GM21367 (cell line): ENCODE data around the gene SIGMAR1.
"Not testable (repeated sequence)": the region's sequence is repeated elsewhere in the genome, so short reads cannot be mapped to it uniquely, and the experiment has no call there.

Experiments used
- ATAC-seq: cut with Tn5 transposase; IDR thresholded peaks from one replicate; pipeline ENCODE4 v1.9.1; 2021; ENCODE audit not compliant: unreplicated experiment

Gene SIGMAR1

DNA sequence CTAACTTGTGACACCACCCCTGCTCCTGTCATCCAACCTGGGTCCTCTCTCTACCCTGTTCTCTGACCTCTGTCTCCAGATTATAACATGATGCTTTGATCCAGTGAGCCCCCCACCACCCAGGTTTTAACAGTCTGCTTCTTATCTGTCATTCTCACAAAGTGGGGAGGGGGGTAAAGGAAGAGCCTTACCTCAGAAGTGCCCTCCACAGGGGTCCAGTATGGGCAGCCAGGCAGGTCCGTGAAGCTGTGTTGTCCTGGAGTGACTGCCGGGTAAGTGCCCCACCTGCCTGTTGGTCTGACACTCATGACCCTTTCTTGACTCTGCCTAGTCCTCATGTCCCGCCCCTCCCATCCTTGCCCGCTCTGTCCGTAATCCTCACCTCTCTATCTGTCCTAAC lies 17.8 kb upstream of the SIGMAR1 start:
- ATAC-seq: no peak

GRCh38 chr9:34654323-34655051 lies 16.9 kb upstream of the SIGMAR1 start:
- no peak for ATAC-seq

GRCh38 chr9:34653151-34654072 lies 15.8 kb upstream of the SIGMAR1 start:
- no peak for ATAC-seq

GRCh38 chr9:34652602-34653000 lies 15.0 kb upstream of the SIGMAR1 start:
- ATAC-seq: no peak

- no peak for ATAC-seq
These were observed 14.5 kb upstream of the SIGMAR1 start, which contains the start of gene IL11RA for GRCh38 chr9:34651876-34652601. Gene IL11RA, plus strand, starts transcription at chr9:34652185. Its CDS starts 3,033 bp downstream, at chr9:34655218.

DNA sequence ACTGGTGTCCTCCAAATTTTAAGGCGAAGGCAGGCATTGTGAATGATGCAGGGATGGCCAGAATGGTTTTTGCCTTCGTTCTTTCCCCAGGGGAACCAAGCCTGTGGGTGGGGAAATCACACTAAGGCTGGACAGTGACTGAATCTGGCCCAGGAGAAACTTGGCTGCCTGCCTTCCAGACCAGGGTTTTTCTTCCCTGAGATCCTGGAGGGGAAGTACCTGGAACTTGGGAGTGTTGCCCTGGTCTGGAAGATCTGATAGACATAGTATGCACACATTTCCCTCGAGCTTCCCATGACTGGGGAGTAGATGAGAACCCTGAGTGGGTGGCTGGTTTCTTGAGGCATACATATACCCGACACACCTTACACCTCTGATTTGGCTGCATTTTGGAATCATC lies 13.7 kb upstream of the SIGMAR1 start:
- no peak for ATAC-seq

DNA sequence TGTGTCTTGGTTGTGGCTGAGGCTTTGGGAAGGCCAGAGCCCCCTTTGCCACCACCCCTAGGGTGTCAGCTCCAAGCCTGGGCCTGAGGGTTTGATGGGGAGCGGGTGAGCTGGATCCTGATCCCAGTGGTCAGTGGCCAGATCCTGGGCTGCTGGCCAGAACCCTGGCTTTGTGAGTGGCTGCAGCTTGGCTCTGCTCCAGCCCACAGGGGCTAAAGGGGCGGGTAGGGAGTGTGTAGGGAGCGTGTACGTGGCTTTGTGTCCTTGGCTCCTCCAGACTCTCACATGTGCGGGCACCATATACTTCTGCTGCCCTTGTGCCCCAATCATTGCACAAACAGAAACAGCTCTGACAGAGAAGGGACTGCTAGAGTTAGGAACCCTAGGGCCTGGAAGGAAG lies 13.2 kb upstream of the SIGMAR1 start:
- no peak for ATAC-seq

GRCh38 chr9:34648673-34649072 lies 11.1 kb upstream of the SIGMAR1 start:
- ATAC-seq: no peak

GRCh38 chr9:34647651-34648050 lies 10.1 kb upstream of the SIGMAR1 start:
- ATAC-seq: no peak

DNA sequence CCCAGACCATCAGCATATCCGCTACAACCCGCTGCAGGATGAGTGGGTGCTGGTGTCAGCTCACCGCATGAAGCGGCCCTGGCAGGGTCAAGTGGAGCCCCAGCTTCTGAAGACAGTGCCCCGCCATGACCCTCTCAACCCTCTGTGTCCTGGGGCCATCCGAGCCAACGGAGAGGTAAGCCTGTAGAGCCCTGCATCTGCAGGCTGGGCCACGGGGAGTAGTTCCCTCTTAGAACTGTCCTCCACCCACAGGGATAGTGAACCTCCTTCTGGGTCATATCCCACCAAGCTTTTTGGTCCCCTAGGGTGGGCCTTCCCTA lies 9.5 kb upstream of the SIGMAR1 start:
- ATAC-seq: no peak

- ATAC-seq: peak; percentile 69
These were observed 8.9 kb upstream of the SIGMAR1 start, which contains the start of gene GALT for GRCh38 chr9:34646211-34647083. Gene GALT, plus strand, starts transcription at chr9:34646675. Its CDS starts 30 bp downstream, at chr9:34646705.

DNA sequence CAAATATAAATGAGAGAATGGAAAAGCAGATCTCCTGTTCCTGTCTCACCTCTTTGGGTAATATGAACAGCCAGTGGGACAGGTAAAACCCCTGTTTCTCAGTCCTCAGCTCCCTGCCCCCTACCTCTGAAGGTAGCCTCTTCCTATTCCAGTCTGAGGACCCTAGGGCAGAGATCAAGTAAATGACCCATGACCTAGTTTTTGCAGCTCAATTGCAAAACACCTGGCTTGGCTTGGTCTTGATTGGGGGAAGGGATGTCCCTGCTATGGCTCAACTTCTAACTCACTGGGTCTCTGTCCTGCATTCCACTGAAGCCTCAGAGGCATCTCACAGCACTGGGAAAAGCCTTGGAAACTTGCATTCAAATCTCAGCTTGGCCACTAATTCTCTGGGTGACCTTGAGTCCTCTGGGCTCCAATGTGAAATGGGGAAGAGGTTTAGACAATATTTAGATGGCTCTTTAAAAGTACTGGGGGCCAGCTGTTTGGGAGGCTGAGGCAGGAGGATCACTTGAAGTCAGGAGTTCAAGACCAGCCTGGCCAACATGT lies 7.3 kb upstream of the SIGMAR1 start:
- no peak for ATAC-seq

GRCh38 chr9:34642679-34643078 lies 5.1 kb upstream of the SIGMAR1 start:
- no peak for ATAC-seq

DNA sequence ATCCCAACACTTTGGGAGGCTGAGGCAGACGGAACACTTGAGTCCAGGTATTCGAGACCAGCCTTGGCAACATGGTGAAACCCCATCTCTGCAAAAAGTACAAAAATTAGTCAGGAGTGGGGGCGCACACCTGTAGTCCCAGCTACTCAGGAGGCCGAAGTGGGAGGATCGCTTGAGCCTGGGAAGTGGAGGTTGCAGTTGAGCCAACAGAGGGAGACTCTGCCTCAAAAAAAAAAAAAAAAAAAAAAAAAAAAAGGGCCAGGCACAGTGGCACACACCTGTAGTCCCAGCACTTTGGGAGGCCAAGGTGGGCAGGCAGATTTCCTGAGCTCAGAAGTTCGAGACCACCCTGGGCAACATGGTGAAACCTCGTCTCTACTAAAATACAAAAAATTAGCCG lies 1.7 kb upstream of the SIGMAR1 start:
- not testable (repeated sequence) for ATAC-seq

DNA sequence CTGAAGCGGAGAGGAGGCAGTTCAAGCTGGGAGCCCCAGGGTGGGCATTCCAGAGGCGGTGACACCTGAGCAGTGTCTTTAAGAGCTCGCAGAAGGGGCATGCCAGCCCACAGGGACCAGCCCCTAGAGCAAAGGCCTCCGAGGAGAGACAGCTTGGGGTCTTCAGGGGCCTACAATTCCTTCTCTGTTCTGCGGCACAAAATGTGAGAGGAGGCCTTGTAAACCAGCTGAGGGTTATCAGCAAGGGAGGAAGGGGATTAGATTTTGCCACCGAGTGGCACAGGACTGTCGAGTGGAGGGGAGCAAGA lies 505 bp upstream of the SIGMAR1 start:
- ATAC-seq: no peak

GRCh38 chr9:34636791-34637355 lies 714 bp downstream of the SIGMAR1 start:
- ATAC-seq: peak; percentile 8

DNA sequence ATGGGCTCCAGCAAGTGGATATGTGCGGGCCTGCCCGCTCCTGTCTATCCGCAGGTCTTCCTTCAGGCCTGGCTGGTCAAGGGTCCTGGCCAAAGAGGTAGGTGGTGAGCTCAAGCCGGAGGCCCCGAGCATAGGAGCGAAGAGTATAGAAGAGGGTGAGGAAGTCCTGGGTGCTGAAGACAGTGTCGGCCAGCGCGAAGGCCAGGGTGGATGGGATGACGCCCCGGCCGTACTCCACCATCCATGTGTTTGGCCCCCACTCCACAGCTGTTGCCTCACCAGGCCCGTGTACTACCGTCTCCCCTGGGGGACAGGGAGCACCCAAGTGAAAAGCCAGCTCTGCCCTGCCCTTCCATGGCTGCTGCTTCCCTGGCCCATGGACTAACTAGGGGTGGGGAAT lies 2.0 kb downstream of the SIGMAR1 start:
- no peak for ATAC-seq

DNA sequence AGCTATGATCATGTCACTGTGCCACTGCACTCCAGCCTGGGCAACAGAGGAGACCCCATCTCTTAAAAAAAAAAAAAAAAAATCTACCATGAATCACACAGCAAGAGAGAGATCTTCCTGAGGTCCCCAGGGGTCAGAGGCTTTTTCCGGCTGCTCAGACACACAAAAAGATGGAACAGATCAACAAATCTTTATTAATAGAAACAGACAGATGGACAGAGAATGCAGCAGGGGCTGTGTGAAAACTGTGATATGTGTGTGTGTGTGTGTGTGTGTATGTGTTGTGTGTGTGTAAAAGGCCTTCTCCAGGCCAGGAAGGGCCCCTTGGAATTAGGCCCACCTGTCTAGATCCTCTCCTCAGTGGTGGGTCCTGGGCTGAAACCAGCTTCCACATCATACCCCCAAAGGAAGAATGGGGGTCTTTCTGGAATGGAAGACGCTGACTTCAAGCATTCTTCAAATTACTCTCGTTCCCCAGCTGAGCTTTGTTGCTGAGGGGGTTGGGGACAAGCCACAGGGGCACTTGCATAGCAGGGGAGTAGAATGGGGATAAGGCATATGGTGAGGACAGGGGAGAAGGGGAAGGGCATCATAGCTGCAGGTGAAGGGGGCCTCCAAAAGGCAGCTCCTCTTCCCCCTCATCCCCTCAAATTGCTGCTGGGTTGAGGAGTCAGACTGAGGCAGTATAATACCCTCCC lies 2.9 kb downstream of the SIGMAR1 start:
- ATAC-seq: no peak

DNA sequence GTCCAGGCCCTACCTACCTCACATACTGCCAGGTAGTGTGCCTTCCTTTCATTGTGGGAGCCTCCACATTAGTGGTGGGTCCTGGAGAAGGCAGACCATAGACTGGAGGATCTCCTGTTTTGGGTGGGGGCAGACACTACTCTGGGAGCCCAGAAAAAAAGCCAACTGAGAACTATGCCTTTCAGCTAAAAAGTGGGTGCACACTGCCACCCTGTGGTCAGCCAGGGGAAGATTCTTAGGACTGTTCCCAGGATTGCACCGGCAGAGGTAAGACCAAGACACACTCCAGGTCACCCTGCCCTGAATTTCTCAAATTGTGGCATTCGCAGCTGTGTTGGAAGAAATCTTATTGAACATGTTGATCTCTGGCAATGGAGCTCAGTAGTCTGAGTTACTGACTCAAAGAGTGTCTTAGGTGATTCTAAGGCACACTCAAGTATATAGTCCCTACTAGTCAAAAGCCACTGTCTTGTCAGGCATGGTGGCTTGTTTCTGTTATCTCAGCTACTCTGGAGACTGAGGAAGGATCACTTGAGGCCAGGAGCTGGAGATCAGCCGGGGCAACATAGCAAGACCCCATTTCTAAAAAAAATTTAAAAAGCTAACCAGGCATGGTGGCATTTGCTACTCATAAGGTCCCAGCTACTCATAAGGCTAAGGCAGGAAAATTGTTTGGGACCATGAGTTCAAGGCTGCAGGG lies 3.6 kb downstream of the SIGMAR1 start:
- ATAC-seq: no peak
